GM11168 (cell line): ENCODE measurements around the gene SPCS3.

ENCODE experiments used
- in situ Hi-C: fragments of 300-500 bp; cut with MboI; formaldehyde crosslinking; loops from one replicate; pipeline ENCODE4 v1.12.0; 2022; ENCODE audit warnings: low sequenced_read_pairs; ENCODE audit not compliant: unreplicated experiment

The SPCS3 gene

DNA sequence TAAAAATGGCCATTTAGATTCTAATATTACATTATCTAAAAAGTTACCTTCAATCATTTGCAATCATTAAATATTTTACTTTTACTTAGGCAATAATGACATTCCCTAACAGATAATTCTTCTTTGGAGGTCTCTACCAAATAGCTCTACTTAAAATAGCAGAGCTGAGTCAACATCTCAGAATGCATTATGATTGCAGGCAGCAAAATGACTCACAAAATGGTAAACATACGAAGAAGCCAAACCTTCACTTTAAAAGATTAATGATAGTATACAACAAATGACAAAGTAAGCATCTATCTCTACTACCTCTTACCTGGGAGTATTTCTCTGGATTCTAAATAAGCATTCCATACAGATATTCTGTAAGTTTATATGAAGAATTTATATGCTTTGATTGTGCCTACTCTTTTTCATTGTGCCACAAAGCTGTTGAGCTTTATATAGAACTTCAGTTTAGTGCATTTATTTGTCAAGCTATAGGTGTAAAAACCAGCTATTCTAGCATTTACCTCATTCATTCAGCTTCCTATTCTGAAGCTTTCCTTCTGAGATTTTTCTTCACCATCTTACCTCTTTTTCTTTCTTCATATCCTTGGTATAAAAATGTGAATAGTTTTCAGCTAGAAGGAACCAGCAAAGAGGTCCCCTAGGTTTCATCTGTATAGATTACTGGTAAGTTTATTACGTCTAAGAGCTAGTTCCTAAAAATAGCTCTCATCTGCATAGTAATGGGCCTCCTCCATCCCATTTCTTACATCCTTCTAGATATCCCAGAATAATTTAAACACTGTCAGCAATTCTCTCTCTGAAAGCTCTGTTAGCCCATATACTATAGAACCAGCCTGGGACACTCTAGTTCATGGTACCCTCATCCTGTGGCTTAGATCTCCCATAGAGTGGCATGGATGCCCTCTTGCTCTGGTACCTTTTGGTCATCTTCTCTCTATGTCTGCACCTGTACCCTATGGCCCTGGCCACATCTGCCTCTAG lies 17.2 kb upstream of the SPCS3 start:
- in situ Hi-C loops, result no loop called here

DNA sequence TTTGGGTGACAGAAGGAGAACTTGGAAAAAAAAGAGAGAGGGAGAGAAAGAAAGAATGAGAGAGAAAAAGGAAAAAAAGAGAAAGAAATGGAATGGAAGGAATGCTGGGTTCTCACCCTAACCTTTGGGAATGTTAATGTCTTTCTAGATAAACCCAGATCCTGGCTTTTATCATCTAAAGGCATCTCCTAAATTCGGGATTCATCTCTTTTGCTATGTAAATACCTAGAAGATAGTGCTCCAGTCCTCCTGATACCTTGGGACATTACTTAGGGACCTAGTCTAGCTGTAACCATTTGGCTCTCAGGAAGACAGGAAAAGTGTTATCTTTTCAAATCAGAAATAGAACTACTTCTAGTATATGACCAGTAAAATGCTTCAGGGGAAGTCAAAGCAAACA lies 15.8 kb upstream of the SPCS3 start:
- in situ Hi-C loops, result no loop called here

GRCh38 chr4:176306837-176307665 lies 12.7 kb upstream of the SPCS3 start:
- in situ Hi-C loops, result no loop called here

GRCh38 chr4:176307666-176307930 lies 12.2 kb upstream of the SPCS3 start:
- in situ Hi-C loops, result no loop called here

DNA sequence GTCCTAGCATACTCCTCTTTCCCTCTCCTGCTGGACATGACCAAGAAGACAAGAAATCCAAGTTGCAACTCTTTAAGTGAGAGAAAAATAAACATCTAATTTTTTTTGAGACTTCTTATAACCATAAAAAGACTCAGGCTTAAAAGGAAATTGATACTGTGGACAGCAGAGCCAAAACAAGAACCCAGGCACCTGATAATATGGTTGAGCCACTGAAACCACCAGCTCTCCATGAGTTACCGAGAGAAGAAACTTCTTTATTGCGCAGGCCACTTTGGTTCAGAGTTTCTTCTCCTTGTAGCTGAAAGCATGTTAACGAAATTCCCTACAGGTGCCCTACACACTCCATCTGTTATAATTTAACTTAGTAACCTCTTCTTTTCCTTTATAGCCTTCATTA lies 11.3 kb upstream of the SPCS3 start:
- in situ Hi-C loops, result no loop called here

DNA sequence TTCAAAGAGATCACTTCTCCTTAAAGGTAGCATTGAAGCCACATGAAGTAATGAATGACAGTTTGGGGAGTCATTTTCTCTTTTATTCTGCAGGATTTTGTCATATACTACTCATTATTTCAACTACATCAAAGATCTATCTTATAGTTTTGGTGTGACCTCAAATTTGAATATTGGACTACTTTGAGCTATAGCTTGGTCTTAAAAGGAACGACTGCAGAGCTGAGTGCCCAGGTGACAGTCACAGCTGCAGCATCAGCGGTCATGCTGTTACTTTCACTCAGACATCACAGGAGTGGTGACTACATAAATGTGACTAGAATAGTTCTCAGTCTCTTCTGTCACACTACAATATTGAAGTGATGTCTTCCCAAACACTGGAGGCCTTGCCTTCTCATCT lies 10.7 kb upstream of the SPCS3 start:
- in situ Hi-C loops, result no loop called here

DNA sequence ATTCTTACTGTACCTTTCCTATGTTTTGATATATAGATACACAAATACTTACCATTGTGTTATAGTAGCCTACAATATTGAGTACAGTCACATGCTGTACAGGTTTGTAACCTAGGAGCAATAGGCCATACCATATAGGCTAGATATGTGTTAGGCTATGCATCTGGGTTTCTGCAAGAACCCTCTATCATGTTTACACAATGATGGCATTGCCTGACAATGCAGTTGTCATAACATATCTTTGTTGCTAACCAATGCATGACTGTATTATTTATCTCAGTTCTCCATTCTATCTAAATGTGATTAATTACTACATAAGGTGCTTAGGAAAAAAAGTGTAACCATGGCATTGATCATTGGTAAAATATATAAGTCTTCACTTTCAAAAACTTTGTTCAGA lies 10.0 kb upstream of the SPCS3 start:
- in situ Hi-C loops, result no loop called here

- in situ Hi-C loops, result no loop called here
These were observed 6.0 kb upstream of the SPCS3 start for GRCh38 chr4:176313596-176314336.

GRCh38 chr4:176319151-176319703 lies 539 bp upstream of the SPCS3 start:
- in situ Hi-C loops, result no loop called here

- in situ Hi-C loops, result no loop called here
These were observed 692 bp downstream of the SPCS3 start for GRCh38 chr4:176320340-176320975.

GRCh38 chr4:176320976-176321361 lies 1.2 kb downstream of the SPCS3 start:
- in situ Hi-C loops, result no loop called here

- in situ Hi-C loops, result no loop called here
These were observed 1.8 kb downstream of the SPCS3 start for GRCh38 chr4:176321589-176321988.

- in situ Hi-C loops, result no loop called here
These were observed 3.9 kb downstream of the SPCS3 start for GRCh38 chr4:176323511-176324160.

GRCh38 chr4:176324876-176325275 lies 5.1 kb downstream of the SPCS3 start:
- in situ Hi-C loops, result loop anchor here (25.0 kb wide), 1 partner anchor 163 kb away; no protein-coding TSS in a partner anchor

DNA sequence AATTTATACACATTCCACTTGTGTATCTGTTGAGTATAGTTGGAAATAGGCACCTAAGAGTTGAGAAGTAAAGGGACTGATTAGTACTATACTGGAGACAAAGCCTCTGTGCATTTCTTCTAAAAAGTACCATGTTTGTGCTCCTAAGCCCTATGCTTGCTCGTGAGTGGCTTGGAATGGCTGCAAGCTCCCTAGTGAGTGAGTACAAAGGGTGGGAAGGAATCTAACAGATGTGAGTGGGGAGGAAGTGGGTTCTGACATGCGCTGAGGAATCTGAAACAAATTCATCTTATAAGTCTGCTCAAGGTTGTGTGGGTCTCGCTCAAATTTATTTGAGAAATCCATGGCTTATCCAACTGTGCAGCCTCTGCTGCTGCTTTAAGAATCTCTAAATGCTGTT lies 13.3 kb downstream of the SPCS3 start:
- in situ Hi-C loops, result loop anchor here (25.0 kb wide), 1 partner anchor 171 kb away; no protein-coding TSS in a partner anchor

DNA sequence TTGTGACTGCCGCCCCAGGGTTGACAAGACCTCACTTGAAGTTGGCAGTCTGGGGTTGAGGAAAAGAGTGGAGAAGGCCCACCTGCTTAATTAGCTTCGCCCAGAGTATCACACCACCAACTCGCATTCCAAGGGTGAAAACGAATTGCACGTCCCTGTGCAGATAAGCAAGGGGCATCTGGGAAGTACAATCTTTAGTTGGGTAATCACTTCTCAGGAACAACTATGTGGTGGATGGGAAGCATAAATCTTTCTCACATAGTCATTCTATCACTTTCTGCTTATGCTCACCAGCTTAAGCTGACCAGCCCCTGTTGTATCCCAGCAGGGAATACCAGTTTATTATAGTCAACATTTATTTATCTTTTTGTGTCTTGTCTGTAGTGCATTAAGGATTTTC lies 14.3 kb downstream of the SPCS3 start:
- in situ Hi-C loops, result loop anchor here (25.0 kb wide), 1 partner anchor 172 kb away; no protein-coding TSS in a partner anchor

DNA sequence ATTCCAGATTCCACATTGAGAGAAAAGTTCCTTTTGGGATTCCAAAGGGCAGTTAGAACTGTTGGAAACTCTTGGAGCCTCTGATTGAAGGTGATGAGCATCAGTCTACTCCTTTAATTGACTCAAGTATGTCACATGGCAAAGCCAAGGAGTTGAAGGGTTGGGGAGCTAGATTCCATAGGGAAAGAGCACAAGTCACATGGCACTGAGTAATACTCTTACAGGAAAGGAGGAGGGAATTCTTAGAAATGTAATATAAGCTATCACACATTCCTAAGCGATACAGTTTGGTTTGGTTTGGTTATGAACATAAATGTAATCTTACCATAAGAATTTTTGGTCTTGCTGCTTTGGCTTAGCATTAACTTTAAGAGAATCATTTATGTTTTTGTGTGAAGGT lies 15.7 kb downstream of the SPCS3 start:
- in situ Hi-C loops, result loop anchor here (25.0 kb wide), 1 partner anchor 173 kb away; no protein-coding TSS in a partner anchor

- in situ Hi-C loops, result loop anchor here (25.0 kb wide), 1 partner anchor 178 kb away; no protein-coding TSS in a partner anchor
These were observed 20.4 kb downstream of the SPCS3 start for GRCh38 chr4:176339936-176340761.
